ENCODE results near the gene BICRA.
A peak's percentile ranks its signal among the peaks of the same experiment; 100 is the strongest.

The BICRA gene

GRCh38 chr19:47704656-47705055, 95.7 kb downstream of the BICRA start:
- no peaks in the 10 kb centered on the region for H3F3A ChIP-seq (ENCODE audit: insufficient read depth, low read length)
- H3K4me3 ChIP-seq (ENCODE audit: low read depth, low read length, poor library complexity, severe bottlenecking) = no peak overlapping the region
- H3K27ac ChIP-seq (ENCODE audit: low read depth, low read length, poor library complexity, severe bottlenecking) = no peak overlapping the region
- H3K36me3 ChIP-seq (ENCODE audit: insufficient read depth, low read length) = peaks cover 17% of the 10 kb centered on the region
- no peaks in the 10 kb centered on the region for H3K79me2 ChIP-seq (ENCODE audit: insufficient read depth, low read length)
- H4K20me1 ChIP-seq (ENCODE audit: insufficient read depth, low read length) = no peaks in the 10 kb centered on the region
- no peak overlapping the region for H3K4me2 ChIP-seq (ENCODE audit: low read length)
- no peaks in the 10 kb centered on the region for H3K9me3 ChIP-seq (ENCODE audit: low read length)
- no peaks in the 10 kb centered on the region for H3K9me2 ChIP-seq (ENCODE audit: low read depth, low read length)
- no peak for TF ChIP-seq CTCF (IDR thresholded peaks at IDR 0.05; ENCODE audit: low read length)
- no peak for TF ChIP-seq EZH2 (IDR thresholded peaks at IDR 0.05; ENCODE audit: borderline replicate concordance, low read length)
- H3K27me3 ChIP-seq (ENCODE audit: insufficient read depth, low read length) = no peaks in the 10 kb centered on the region
- no peaks in the 10 kb centered on the region for H3K4me1 ChIP-seq (ENCODE audit: insufficient read depth, low read length, severe bottlenecking)
- no peak overlapping the region for H3K9ac ChIP-seq (ENCODE audit: low read length)
- no peak overlapping the region for H2AFZ ChIP-seq (ENCODE audit: low read length)

GRCh38 chr19:47707135-47707925, 98.4 kb downstream of the BICRA start:
- no peak overlapping the region for H3K4me3 ChIP-seq (ENCODE audit: low read depth, low read length, poor library complexity, severe bottlenecking)
- H3K27ac ChIP-seq (ENCODE audit: low read depth, low read length, poor library complexity, severe bottlenecking) = no peak overlapping the region
- no peaks in the 10 kb centered on the region for H3K79me2 ChIP-seq (ENCODE audit: insufficient read depth, low read length)
- no peak overlapping the region for H3K9ac ChIP-seq (ENCODE audit: low read length)
- H3K36me3 ChIP-seq (ENCODE audit: insufficient read depth, low read length) = no peaks in the 10 kb centered on the region; the same call in 1 of the 2 replicates
- H2AFZ ChIP-seq (ENCODE audit: low read length) = no peak overlapping the region
- H3K9me2 ChIP-seq (ENCODE audit: low read depth, low read length) = no peaks in the 10 kb centered on the region
- no peak for TF ChIP-seq EZH2 (IDR thresholded peaks at IDR 0.05; ENCODE audit: borderline replicate concordance, low read length)
- TF ChIP-seq CTCF (IDR thresholded peaks at IDR 0.05; ENCODE audit: low read length) = peak; percentile 83
- no peaks in the 10 kb centered on the region for H3F3A ChIP-seq (ENCODE audit: insufficient read depth, low read length)
- H3K9me3 ChIP-seq (ENCODE audit: low read length) = no peaks in the 10 kb centered on the region
- H4K20me1 ChIP-seq (ENCODE audit: insufficient read depth, low read length) = no peaks in the 10 kb centered on the region
- H3K27me3 ChIP-seq (ENCODE audit: insufficient read depth, low read length) = no peaks in the 10 kb centered on the region
- no peaks in the 10 kb centered on the region for H3K4me1 ChIP-seq (ENCODE audit: insufficient read depth, low read length, severe bottlenecking)
- no peak overlapping the region for H3K4me2 ChIP-seq (ENCODE audit: low read length)

GRCh38 chr19:47711652-47712242, 102.8 kb downstream of the BICRA start:
- Histone ChIP-seq H3K79me2 (ENCODE audit: insufficient read depth, low read length) (no peaks in the 10 kb centered on the region), H3K4me1 (ENCODE audit: insufficient read depth, low read length, severe bottlenecking) (no peaks in the 10 kb centered on the region), H3K9ac (ENCODE audit: low read length) (no peak overlapping the region), H3K9me2 (ENCODE audit: low read depth, low read length) (no peaks in the 10 kb centered on the region), H3K4me3 (ENCODE audit: low read depth, low read length, poor library complexity, severe bottlenecking) (no peak overlapping the region), H3K27ac (ENCODE audit: low read depth, low read length, poor library complexity, severe bottlenecking) (no peak overlapping the region), H2AFZ (ENCODE audit: low read length) (no peak overlapping the region), H3K4me2 (ENCODE audit: low read length) (no peak overlapping the region), H4K20me1 (ENCODE audit: insufficient read depth, low read length) (no peaks in the 10 kb centered on the region), H3K27me3 (ENCODE audit: insufficient read depth, low read length) (peaks cover 11% of the 10 kb centered on the region; the same call in 1 of the 2 replicates), H3K36me3 (ENCODE audit: insufficient read depth, low read length) (no peaks in the 10 kb centered on the region; the same call in 1 of the 2 replicates), H3F3A (ENCODE audit: insufficient read depth, low read length) (no peaks in the 10 kb centered on the region), H3K9me3 (ENCODE audit: low read length) (no peaks in the 10 kb centered on the region)
- TF ChIP-seq EZH2 (IDR thresholded peaks at IDR 0.05; ENCODE audit: borderline replicate concordance, low read length) = no peak
